Subcutaneous adipose tissue (tissue), 4 donors: Measurements from ENCODE around the gene ERMP1. TPM values are rescaled to one million over a fixed set of nuclear protein-coding genes. Genes with fewer than 3 reads are reported as not detected.

ENCODE experiments used
- CTCF ChIP-seq: fragments of 450-650 bp; IDR thresholded peaks from one replicate; pipeline ENCODE4 v1.5.1; 2016; ENCODE audit warnings: low read depth, mild to moderate bottlenecking, control low read depth, antibody characterized with exemption, moderate library complexity
- total RNA-seq, 4 donors: library from RNA; depleted of rRNA; stranded (reverse); fragments of >200 nt; gene quantifications; one replicate each; pipeline ENCODE4 v1.1.0, GENCODE V29; 2016

The ERMP1 gene
- total RNA-seq, 4 donors from 2014 or later, result 12.6 to 21.2 (median 13.6) TPM

- no peak for TF ChIP-seq CTCF
Measured at GRCh38 chr9:5815461-5815860, 17.5 kb downstream of the ERMP1 start.

DNA sequence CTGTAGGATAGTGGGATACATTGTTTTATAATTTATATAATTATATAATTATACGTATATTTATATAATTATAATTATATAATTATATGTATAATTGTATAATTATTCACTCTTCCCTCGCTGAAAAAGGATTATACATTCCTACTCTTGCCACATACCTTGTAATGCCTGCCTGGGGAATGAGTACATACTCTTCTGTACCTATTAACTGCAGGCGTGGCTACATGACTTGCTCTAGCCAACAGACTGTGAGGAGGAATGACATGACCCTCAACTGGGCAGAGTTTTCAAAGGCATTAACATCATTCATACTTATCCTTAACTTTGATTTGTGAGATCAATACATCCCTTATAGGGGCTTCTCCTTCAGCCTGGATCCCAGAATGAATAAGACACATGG, 19.1 kb downstream of the ERMP1 start:
- TF ChIP-seq CTCF, result no peak

DNA sequence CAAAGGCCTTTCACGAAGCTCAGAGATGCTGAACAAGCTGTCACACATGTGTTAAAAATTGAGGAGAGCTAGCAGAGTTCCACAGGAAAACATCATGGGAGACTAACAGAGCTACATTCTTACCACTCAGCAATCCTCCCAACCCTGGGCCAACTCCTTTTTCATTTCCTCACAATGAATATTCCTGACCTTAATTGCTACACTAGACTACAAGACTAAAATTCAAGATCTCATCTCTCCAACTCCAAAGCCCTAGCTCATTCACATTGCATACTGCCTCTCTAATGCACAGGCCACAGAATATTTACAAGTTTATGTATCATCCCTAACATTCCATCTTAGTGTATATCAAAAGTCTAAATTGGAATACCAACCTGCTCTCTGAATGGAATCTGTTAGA, 21.2 kb downstream of the ERMP1 start:
- TF ChIP-seq CTCF, result no peak

DNA sequence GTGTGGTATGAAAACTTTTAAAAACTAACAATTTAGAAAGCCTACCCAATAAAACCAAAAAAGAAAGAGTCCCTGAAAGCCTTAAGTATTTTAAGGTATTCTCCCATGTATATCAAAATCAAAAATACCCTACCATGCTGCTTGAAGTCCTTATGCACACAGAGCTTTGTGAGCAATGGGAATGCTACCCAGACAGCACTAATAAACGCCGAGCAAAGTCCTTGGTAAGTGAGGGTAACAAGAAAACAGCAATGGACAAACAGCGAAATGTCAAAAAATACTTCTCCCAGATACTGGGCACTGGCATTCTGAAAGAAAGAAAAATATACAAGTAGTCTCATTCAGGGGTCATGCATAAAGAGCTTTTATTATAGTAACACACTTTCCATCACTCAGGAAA, 27.4 kb downstream of the ERMP1 start:
- no peak for TF ChIP-seq CTCF

GRCh38 chr9:5801739-5802113, 31.2 kb downstream of the ERMP1 start:
- no peak for TF ChIP-seq CTCF

GRCh38 chr9:5800969-5801738, 31.8 kb downstream of the ERMP1 start:
- no peak for TF ChIP-seq CTCF

- no peak for TF ChIP-seq CTCF
Measured at GRCh38 chr9:5799314-5799713, 33.6 kb downstream of the ERMP1 start.
